HG02763 (cell line): ENCODE measurements around the gene MVD.
A peak's percentile ranks its signal among the peaks of the same experiment; 100 is the strongest.
"Not testable (repeated sequence)": the region's sequence is repeated elsewhere in the genome, so short reads cannot be mapped to it uniquely, and the experiment has no call there.

Experiments
- ATAC-seq: cut with Tn5 transposase; IDR thresholded peaks from one replicate; pipeline ENCODE4 v1.9.1; 2021; ENCODE audit warnings: mild to moderate bottlenecking, moderate library complexity; ENCODE audit not compliant: unreplicated experiment

The MVD gene

DNA sequence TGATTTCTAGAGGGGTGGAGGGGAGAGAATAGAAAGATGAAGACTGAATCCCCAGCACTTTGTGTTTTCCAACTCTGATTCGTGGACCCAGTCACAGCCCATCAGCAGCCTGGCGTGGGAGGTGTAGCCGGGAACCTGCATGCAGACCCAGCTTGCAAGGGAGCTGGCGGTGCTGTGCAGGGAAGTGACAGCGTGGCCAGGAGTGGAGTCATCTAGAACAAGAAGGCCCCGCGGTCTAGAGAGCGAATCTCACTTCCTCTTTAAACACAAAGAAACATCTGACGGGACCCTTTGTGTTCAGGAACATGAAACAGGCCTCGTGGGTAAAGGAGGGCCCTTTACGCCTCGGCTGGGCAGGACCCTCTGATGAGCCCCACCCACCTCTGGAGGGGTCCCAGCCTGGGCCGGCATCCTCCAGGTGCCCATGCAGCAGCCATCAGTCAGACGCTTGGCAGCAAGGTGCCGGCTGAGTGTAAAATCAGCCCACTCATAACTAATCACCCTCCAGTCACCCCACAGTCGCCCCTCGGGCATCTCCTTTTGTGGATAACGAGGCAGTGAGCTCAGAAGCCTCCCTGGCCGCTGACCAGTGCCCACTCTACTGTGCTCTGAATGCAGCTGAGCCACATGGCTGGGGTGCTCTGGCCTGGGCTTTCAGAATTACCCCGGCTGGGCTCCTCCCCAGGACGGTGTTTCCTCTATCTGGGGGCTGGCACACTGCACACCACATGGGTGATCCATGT, 19.0 kb upstream of the MVD start:
- ATAC-seq = peak; percentile 52

DNA sequence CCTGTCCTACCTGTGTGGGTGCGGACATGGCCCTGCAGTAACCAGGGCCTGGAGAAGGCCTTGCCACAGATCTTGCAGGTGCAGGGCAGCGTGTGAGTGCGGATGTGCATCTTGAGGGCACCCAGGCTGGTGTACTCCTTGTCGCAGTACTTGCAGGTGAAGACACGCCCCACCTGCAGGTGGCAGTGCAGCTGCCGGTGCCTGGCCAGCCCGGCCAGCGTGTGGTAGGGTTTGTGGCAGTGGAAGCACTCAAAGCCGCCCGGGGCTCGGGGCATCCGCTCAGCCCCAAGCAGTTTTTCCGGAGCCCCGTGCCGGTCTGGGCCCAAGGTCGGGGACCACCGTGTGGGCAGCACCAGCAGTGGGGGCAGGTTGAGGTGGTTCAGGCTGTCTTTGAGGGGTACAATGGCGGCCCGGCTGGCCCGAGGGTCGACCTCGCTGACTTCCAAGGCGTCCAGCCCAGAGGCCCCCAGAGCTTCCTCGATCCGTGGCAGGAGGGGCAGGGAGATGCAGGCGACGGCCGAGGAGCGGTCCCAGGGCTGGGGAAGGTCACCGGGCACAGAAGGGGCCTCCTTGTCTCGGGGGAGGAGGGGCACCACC, 18.3 kb upstream of the MVD start:
- no peak for ATAC-seq

DNA sequence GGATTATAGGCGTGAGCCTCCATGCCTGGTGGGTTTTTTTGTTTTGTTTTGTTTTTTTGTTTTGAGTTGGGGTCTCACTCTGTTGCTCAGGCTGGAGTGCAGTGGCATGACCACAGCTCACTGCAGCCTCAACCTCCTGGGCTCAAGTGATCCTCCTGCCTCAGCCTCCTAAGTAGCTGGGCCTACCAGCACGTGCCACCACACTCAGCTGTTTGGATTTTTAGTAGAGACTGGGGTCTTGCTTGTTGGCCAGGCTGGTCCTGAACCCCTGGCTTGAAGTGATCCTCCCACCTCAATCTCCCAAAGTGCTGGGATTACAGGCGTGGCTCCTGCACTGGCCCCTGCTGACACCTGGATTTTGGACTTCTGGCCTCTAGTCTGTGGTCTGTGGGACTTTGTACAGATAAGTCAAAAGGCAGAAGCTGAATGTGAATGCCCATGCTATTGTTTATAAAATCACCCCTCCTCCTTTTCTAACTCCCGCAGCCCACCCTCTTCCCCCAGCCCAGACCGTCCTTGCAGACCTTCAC, 17.7 kb upstream of the MVD start:
- no peak for ATAC-seq

DNA sequence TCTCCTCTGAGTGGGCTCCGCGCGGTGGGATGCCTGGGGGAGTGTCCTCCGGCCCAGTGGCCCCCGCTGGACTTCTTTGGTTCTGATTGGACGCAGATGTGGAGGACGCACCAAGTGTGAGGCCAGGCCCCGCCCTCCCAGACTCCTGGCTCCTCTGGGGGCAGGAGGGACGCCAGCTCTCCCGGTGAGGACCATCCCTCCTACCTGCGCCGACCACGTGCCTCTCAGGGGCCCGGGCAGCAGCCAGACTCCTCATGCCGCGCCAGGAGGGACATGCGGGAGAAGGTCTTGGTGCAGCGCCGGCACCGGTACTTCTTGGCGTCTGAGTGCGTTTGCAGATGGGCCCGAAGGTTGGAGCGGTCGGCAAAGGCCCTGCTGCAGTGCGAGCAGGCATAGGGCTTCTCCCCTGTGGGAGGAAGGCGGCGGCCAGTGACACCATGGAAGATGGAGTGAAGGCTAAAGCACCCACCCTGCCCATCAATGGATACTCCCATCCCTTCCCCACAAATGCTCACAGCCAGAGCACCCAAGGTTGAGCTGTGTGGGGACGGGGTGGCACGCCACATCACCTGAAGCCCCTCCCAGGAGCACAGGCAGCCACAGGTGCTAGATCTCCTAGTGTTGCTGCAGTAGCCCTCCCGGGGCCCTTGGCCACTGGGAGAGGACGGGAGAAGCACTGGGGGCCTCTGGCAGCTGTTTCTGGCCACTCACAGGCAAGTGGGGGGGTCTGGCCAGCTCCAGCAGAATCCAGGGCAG, 15.5 kb upstream of the MVD start:
- no peak for ATAC-seq

DNA sequence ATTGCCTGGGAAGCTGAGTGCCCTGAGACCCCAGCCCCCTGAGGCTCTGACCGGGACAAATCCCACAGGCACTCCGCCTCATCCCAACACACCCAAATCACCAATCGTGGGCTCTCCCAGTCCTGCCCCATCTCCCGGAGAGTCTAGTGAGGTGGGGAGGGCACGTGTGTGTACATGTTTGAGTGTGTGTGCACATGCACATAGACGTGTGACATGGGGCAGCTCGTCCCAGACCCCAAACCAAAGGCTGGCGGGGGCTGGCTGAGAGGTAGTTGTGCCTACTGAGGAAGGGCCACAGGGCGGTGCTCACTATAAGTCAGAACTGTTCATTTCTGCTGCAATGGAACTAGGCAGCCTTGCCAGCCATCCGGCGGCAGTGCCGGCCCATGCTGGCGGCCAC, 14.8 kb upstream of the MVD start:
- no peak for ATAC-seq

DNA sequence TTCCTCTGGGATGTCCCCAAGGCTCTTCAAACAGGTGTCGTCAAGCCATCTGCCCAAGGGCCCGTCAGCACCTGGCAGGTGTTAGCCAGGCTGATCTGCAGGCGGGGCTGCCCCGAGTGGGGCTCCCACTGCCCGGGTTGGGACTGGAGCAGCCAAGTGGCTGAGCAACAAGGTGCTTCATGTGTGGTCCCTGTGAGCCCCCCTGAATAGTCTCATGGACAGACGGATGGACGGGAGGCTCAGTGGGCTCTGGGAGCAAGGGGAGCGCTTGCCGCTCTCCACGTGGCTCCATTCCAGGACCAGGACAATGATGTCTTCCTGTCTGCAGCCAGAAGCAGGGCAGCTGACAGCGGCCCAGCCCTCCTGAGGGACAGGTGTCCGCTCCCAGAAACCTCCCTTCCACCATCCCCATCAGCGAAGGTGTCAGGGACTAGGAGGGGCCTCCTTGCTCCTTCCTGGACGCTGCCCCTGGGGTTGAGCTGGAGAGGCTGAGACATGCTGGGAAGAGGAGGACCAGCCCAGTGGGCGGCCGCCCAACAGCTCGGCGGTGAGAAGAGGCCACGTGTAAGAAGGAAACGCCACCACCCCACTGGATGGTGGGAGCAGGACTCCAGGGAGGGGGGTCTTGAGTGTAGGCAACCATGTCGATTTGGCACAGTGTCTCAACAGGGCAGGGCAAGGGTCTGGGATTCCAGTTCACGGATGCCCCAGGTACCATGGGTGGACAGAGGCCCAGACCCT, 13.8 kb upstream of the MVD start:
- no peak for ATAC-seq

DNA sequence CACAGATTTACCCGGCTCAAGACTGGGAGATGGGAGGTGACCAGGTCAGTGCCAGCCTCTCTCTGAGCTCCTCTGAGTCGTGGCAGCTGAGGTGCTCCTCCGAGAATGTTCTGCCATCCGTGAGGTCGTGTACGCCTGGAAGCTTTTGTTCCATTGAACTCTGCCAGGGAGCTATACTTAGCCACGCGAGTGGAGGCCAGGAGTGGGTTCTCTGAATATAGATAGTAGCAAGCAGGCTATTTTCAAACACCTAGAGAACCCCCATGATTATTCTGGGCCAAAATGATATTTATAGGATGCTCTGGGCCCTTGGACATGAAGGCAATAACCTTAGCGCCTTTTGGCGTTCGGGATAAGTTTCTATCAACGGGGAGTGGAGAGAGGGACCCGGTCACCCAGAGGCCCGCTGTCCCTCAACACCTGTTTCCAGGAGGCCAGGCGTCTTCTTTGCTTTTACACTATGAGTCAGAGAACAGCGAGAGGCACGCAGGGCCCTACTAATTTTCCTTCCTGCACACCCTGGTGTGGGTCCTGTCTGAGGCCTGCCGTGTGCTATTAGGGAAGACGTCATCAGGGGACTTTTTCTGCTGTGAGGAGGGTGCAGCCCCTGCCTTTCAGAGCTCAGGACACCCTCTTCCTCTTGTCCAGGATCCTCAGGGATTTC, 11.0 kb upstream of the MVD start:
- no peak for ATAC-seq

DNA sequence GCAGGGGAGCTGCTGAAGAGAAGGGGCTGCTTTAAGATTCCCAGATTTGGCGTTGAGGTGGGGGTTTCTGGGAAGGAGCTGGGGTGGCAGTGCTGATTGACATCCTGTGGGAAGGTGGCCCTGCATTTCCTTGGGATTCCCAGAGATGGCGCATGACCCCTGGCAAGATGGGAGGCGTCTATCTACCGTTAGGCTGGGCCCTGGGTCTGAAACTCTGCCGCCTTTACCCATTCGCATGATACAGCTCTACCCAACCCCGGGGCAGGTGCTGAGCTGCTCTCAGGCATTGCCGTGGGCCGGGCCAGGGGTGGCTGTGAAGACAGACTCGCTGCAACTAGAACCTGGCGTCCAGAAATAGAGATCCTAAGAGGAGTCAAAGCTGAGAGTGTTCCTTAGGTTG, 9.9 kb upstream of the MVD start:
- no peak for ATAC-seq

DNA sequence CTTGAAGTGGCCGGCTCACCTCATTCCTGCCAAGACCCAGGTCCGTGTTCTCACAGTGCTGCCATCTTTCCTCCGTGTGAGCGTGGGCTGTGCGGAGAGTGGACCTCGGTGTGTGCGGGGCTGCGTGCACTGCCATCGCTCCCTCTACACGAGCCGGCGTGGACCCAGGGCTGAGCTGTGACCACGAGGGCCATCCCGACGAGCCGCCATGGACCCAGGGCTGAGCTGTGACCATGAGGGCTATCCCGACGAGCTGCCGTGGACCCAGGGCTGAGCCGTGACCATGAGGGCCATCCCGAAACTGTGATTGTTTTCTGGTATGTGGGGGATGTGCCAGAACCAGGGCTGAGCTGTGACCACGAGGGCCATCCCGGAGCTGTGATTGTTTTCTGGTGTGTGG, 8.9 kb upstream of the MVD start:
- no peak for ATAC-seq

DNA sequence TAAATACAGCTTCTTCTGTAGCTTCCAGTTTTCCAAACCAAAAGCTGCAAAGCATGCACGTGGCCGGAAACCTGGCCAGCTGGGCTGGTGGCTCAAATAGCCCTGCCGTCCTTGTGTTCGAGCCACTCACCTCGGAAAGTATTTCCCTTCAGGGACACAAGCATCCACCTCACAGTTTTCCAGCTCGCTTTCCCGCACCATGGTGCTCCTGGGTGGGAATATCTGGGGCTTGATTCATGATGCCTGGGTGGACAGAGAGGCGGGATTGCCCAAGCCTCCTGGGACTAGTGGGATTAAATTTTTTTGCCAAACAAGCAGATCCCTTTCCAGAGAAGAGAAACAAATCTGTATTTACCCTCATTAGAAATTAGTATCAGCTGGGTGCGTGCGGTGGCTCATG, 7.1 kb upstream of the MVD start:
- no peak for ATAC-seq

DNA sequence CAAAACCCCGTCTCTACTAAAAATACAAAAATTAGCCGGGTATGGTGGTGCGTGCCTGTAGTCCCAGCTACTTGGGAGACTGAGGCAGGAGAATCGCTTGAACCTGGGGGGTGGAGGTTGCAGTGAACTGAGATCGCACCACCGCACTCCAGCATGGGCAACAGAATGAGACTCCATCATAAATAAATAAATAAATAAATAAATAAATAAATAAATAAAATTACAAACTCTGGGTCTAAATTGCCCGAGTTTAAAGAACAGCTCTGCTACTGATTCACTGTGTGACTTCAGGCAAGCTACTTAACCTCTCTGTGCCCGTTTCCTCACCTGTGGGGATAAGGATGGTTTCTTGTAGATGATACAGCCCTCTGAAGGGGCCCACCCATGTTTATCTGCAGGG, 6.6 kb upstream of the MVD start:
- ATAC-seq = not testable (repeated sequence)

DNA sequence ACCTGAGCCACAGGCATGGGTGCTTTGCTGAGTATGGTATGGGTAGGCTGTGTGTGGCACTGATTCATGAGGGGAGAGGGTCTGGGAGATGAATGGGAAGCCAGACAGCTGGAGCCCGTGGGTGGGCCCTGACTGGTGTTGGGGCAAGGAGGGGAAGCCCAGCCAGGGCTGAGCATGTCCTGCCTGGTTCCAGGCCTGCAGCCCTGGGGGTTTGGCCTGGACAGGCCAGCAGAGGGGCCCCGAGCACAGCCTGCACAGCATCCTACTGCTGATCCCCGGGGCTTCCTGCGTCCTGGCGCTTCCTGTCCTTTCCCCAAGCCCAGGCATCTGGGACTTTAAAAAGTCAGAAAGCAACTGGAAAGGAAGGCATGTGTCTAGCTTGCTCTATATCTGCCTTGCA, 4.6 kb upstream of the MVD start:
- no peak for ATAC-seq

DNA sequence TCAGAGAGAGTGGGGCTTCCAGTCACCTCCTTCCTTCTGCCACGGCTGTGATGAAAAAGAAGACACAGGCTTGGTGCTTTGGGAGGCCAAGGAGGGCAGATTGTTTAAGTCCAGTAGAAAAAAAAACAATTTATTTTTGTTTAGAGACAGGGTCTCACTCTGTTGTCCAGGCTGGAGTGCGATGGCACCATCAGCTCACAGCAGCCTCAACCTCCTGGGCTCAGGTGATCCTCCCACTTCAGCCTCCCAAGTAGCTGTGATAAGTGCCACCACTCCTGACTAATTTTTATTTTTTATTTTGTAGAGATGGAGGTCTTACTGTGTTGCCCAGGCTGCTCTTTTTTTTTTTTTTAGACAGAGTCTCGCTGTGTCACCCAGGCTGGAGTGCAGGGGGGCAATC, 2.7 kb upstream of the MVD start:
- no peak for ATAC-seq

DNA sequence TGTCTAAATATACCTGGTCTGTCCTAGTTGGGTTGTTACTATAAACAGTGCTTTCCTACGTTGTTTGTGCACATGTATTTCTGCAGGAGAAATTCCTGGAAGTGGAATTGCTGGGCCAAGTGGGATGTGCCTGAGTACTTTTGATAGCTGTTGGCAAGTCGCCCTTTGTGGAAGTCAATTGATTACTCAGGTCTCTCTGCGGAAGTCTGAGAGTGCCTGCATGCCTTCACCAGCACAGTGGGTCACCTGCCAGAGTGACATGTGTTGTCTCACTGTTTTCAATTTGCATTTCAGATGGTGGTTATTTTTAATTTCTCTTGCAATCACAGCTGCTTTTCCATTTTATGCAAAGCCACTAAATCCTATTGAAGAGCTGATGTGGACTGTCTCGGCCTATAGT, 2.3 kb upstream of the MVD start:
- ATAC-seq = no peak

DNA sequence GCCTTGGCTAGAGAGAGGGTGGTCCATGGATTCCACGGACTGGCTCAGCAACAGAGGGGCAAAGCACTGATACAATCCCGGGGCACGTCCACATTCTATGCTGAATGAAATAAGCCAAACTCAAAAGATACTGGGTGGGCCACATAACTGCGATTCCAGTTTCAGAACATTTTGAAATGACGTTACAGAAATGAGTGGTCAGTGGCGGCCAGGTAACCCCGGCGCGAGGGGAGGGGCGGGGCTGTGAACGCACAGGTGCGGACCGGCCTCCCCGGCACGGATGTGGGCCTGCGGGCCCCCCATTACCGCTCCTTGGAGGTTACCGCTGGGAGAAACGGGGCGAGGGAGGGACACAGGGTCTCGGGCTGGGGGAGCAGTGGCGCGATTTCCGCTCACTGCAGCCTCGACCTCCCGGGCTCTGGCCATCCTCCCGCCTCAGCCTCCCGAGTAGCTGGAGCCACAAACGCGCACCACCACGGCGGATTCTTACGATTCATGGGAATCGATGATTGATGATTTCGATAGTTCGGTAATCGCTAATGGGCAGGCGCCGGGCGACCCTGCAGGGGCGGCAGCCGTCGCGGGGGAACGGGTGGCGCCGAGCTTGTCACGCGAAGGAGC, 559 bp downstream of the MVD start:
- ATAC-seq = no peak

DNA sequence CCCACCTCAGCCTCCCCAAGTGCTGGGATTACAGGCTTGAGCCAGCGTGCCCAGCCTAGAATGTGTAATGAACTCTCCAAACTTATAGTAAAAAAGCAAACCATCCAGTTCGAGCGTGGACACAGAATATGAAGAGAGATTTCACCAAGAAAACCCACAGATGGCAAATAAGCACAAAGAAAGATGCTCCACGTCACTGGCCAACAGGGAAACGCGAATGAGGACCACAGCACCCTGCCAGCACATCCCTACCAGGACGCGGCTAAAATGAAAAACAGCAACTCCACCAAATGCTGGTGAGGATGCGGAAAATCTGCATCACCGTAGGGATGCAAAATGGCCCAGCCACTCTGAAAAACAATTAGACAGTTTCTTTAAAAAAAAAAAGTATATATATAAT, 1.4 kb downstream of the MVD start:
- no peak for ATAC-seq

DNA sequence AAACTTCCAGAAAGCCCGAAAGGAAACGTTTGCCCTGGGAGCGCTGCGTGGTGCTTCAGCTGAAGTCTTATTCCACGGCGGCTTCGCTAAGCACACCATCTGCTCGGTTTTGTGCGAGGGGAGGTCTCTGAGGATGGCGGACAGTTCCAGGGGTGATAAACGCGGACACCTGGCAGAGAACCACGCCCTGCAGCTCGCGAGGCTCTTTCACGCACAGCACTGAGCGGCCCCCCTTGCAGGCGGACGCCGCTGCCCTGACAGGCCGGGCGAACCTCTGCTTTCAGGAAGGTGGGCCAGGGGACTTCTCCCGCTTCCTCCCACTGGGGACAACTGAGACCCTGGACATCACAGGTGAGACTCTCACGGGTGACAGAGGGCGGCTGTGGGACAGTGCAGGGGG, 3.7 kb downstream of the MVD start:
- no peak for ATAC-seq

DNA sequence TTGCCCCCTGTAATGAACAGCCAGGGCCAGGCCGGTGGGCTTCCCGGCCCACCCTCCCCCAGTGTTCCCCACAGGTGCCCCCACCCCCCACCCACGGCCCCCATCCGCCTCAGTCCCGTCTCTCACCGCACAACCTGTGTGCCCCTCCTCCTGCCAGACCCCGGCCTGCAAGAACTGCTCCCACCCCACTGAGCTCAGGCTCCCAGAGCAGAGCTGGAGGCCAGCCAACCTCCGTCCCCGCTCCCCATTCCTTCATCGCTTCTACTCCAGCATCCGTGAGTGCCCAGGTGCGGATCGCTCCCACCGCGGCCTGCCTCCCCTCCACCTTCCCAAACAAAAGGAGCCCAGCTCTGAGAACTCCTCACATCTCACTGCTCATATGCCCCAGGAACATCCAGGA, 4.2 kb downstream of the MVD start:
- ATAC-seq = no peak

DNA sequence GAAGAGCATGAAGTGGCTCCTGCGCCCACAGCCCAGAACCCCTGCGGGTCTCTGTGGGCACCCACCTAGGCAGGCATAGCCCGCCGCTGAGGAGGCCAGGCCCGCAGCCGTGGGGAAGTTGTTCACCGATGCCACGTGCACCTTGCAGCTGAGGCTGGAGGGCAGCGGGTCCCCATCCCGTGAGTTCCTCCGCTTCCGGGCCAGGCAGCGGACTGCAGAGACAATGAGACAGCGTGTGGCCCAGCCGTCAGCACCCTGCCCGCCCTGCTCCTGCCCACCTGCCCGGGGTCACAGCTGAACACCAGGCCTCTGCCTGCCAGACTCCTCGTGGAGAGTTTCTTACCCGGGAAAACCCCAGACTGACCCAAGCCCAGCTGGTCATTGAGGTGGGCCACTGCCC, 5.5 kb downstream of the MVD start:
- ATAC-seq = no peak

DNA sequence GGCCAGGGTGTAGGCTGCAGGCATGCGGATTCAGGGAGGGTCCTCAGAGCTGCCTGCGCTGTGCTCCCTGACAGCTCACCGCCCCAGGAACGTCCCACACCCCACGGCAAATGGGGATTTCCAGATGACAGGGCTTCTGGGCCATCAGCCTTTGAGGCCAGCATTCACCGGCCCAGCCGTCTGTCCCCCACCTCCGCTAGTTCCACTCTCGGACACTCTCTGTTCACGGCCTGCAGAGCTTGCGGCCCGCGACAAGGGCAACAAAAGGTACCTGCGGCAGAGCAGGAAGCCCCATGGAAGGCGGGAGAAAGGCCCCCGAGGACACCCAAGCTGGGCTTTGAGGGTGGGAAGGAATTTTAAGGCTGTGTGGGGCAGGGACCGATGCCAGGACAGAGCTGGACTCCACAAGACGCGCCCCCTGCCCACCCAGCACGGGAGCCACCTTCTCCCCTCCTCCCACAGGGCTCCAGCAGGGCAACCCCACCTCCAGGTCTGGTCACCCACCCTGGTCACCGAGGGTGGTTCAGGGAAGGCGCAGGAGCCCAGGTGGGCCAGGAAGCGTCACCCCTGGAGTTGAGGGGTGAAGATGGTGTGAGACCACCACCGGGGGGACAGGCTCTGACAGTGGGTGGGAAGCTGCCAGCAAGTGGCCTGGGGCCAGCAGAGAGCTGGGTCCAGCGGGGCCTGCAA, 6.5 kb downstream of the MVD start:
- no peak for ATAC-seq
